IMR-90 (cell line): ENCODE data around the gene PRKCH. TPM values are rescaled to one million over a fixed set of nuclear protein-coding genes. Genes with fewer than 3 reads are reported as not detected.

Experiments
- ATAC-seq: fragments of 200-7000 bp; cut with Tn5 transposase; 2 replicates; pipeline ENCODE4 v1.9.1; 2020; ENCODE audit warnings: low read depth, mild to moderate bottlenecking, moderate library complexity
- BruUV-seq: library from RNA; stranded (reverse); fragments of 400-500 nt; replicated peaks from 2 replicates; lab custom pipeline; 2021; lab: Mats Ljungman, UMichigan
- CTCF ChIA-PET: fragments of 300-600 bp; formaldehyde crosslinking; extraction: SDS; loops from one replicate; lab custom pipeline; 2021; ENCODE audit warnings: antibody characterized with exemption; lab: Yijun Ruan, JAX
- POLR2A ChIA-PET: fragments of 300-600 bp; sonication (Branson Sonifier 250); formaldehyde crosslinking; loops from one replicate; lab custom pipeline; 2022; ENCODE audit warnings: antibody characterized with exemption; ENCODE audit not compliant: unreplicated experiment; lab: Charles Lee
- DNase-seq: peaks from one replicate; pipeline ENCODE4 v3.0.0; 2013
- H2AFZ ChIP-seq: replicated peaks from 2 replicates; pipeline ENCODE3; 2013; ENCODE audit warnings: low read length, mild to moderate bottlenecking; ENCODE audit not compliant: poor library complexity
- H2AK5ac ChIP-seq: 2 replicates; pipeline ENCODE4 v1.6.1; 2013; ENCODE audit warnings: low read depth, low read length, inconsistent platforms
- H2AK9ac ChIP-seq: replicated peaks from 2 replicates; pipeline ENCODE3; 2013; ENCODE audit warnings: mild to moderate bottlenecking, low read depth, low read length, moderate library complexity; ENCODE audit not compliant: poor library complexity
- H2BK120ac ChIP-seq: 2 replicates; pipeline ENCODE4 v1.6.1; 2013; ENCODE audit warnings: low read depth, low read length, inconsistent platforms
- H2BK15ac ChIP-seq: 3 replicates; pipeline ENCODE4 v1.6.1; 2013; ENCODE audit warnings: low read depth, low read length, inconsistent platforms
- H2BK20ac ChIP-seq: 2 replicates; pipeline ENCODE4 v1.6.1; 2013; ENCODE audit warnings: low read depth, mild to moderate bottlenecking, inconsistent platforms, low read length, moderate library complexity
- H2BK5ac ChIP-seq: 2 replicates; pipeline ENCODE4 v1.6.1; 2013; ENCODE audit warnings: mild to moderate bottlenecking, low read depth, low read length, inconsistent platforms; ENCODE audit not compliant: poor library complexity, severe bottlenecking
- H3K14ac ChIP-seq: replicated peaks from 2 replicates; pipeline ENCODE4 v1.6.1; 2013; ENCODE audit warnings: low read depth, low read length, inconsistent platforms
- H3K18ac ChIP-seq: 2 replicates; pipeline ENCODE4 v1.6.1; 2013; ENCODE audit warnings: low read depth, low read length, control low read depth
- H3K23ac ChIP-seq: 2 replicates; pipeline ENCODE4 v1.6.1; 2013; ENCODE audit warnings: low read depth, low read length, inconsistent platforms
- H3K27ac ChIP-seq: 2 replicates; pipeline ENCODE4 v1.5.1; 2013; ENCODE audit warnings: mild to moderate bottlenecking, control low read depth, low read length; ENCODE audit not compliant: insufficient read depth
- H3K27me3 ChIP-seq: 2 replicates; pipeline ENCODE4 v1.6.1; 2013; ENCODE audit warnings: low read length; ENCODE audit not compliant: control insufficient read depth, insufficient read depth
- H3K36me3 ChIP-seq: 2 replicates; pipeline ENCODE4 v1.6.1; 2013; ENCODE audit warnings: low read length, mixed read lengths; ENCODE audit not compliant: control insufficient read depth, insufficient read depth
- H3K4ac ChIP-seq: 2 replicates; pipeline ENCODE4 v1.6.1; 2013; ENCODE audit warnings: low read depth, low read length, inconsistent platforms
- H3K4me1 ChIP-seq: 2 replicates; pipeline ENCODE4 v1.6.1; 2013; ENCODE audit warnings: low read length, mixed read lengths; ENCODE audit not compliant: control insufficient read depth, insufficient read depth
- H3K4me2 ChIP-seq: 2 replicates; pipeline ENCODE4 v1.6.1; 2013; ENCODE audit warnings: low read depth, mild to moderate bottlenecking, control low read depth, low read length, moderate library complexity
- H3K4me3 ChIP-seq: 2 replicates; pipeline ENCODE4 v1.5.1; 2013; ENCODE audit warnings: low read depth, mild to moderate bottlenecking, control low read depth, low read length, moderate library complexity; ENCODE audit not compliant: insufficient read depth
- H3K56ac ChIP-seq: 2 replicates; pipeline ENCODE4 v1.6.1; 2013; ENCODE audit warnings: low read length, inconsistent platforms; ENCODE audit not compliant: insufficient read depth; ENCODE audit errors: extremely low read depth
- H3K79me1 ChIP-seq, 2 experiments: 2 replicates each; pipeline ENCODE4 v1.6.1; 2013; ENCODE audit warnings: low read length in 2 of 2, inconsistent platforms in 1 of 2, low read depth in 1 of 2
- H3K9ac ChIP-seq: 2 replicates; pipeline ENCODE4 v1.6.1; 2013; ENCODE audit warnings: low read depth, low read length, control low read depth
- H3K9me1 ChIP-seq: 2 replicates; pipeline ENCODE4 v1.6.1; 2013; ENCODE audit warnings: low read length, inconsistent platforms; ENCODE audit not compliant: insufficient read depth
- H3K9me3 ChIP-seq: 2 replicates; pipeline ENCODE4 v1.6.1; 2013; ENCODE audit warnings: low read length; ENCODE audit not compliant: control insufficient read depth, insufficient read depth
- H4K20me1 ChIP-seq: 2 replicates; pipeline ENCODE4 v1.6.1; 2013; ENCODE audit warnings: low read length, inconsistent platforms; ENCODE audit not compliant: insufficient read depth
- H4K5ac ChIP-seq: 2 replicates; pipeline ENCODE4 v1.6.1; 2013; ENCODE audit warnings: mild to moderate bottlenecking, low read depth, low read length, control low read depth
- H4K8ac ChIP-seq, 2 experiments: 2 replicates each; pipeline ENCODE4 v1.6.1; 2013; ENCODE audit warnings: low read depth in 2 of 2, low read length in 2 of 2, control low read depth in 1 of 2, inconsistent platforms in 1 of 2
- H4K91ac ChIP-seq: 2 replicates; pipeline ENCODE4 v1.6.1; 2013; ENCODE audit warnings: low read depth, low read length, inconsistent platforms; ENCODE audit not compliant: insufficient read depth
- BHLHE40 ChIP-seq: fragments of 150-350 bp; IDR thresholded peaks from 2 replicates; pipeline ENCODE4 v1.6.1; 2016; ENCODE audit warnings: mild to moderate bottlenecking, low read depth, low read length
- CEBPB ChIP-seq: IDR thresholded peaks from 2 replicates; pipeline ENCODE4 v1.6.1; 2012; ENCODE audit warnings: low read depth, low read length, improper control_type of control experiment
- CHD1 ChIP-seq: IDR thresholded peaks from 2 replicates; pipeline ENCODE4 v1.6.1; 2012; ENCODE audit warnings: low read depth, low read length, improper control_type of control experiment
- ELK1 ChIP-seq: fragments of 150-350 bp; IDR thresholded peaks from 2 replicates; pipeline ENCODE4 v1.6.1; 2016; ENCODE audit warnings: low read depth, mild to moderate bottlenecking, low read length, moderate library complexity, borderline replicate concordance
- FOS ChIP-seq: fragments of 150-350 bp; IDR thresholded peaks from 2 replicates; pipeline ENCODE4 v1.6.1; 2016; ENCODE audit warnings: low read depth, low read length
- MAZ ChIP-seq: IDR thresholded peaks from 2 replicates; pipeline ENCODE4 v1.6.1; 2012; ENCODE audit warnings: low read depth, mild to moderate bottlenecking, low read length, improper control_type of control experiment, moderate library complexity, borderline replicate concordance
- MXI1 ChIP-seq: IDR thresholded peaks from 2 replicates; pipeline ENCODE4 v1.6.1; 2012; ENCODE audit warnings: low read depth, mild to moderate bottlenecking, low read length, moderate library complexity, borderline replicate concordance
- NFE2L2 ChIP-seq: fragments of 150-350 bp; IDR thresholded peaks from 2 replicates; pipeline ENCODE4 v1.6.1; 2016; ENCODE audit warnings: low read depth, mild to moderate bottlenecking, low read length
- POLR2A ChIP-seq: IDR thresholded peaks from 2 replicates; pipeline ENCODE4 v1.6.1; 2012; ENCODE audit warnings: mild to moderate bottlenecking, low read depth, low read length
- RAD21 ChIP-seq: IDR thresholded peaks from 2 replicates; pipeline ENCODE4 v1.6.1; 2012; ENCODE audit warnings: low read length, improper control_type of control experiment
- RCOR1 ChIP-seq: IDR thresholded peaks from 2 replicates; pipeline ENCODE4 v1.6.1; 2012; ENCODE audit warnings: mild to moderate bottlenecking, low read length, improper control_type of control experiment; ENCODE audit not compliant: insufficient replicate concordance
- RFX5 ChIP-seq: IDR thresholded peaks from 2 replicates; pipeline ENCODE4 v1.8.0; 2012; ENCODE audit warnings: low read depth, mild to moderate bottlenecking, low read length, moderate library complexity
- SMC3 ChIP-seq: fragments of 150-350 bp; IDR thresholded peaks from 2 replicates; pipeline ENCODE4 v1.6.1; 2016; ENCODE audit warnings: low read depth, mild to moderate bottlenecking, antibody characterized with exemption, low read length, moderate library complexity
- WGBS, 2 experiments: methylation state at CpG; one replicate each; pipeline versions ENCODE4 v1.1.5 to v1.1.7; 2013; ENCODE audit warnings: missing lambda C conversion rate in 2 of 2; ENCODE audit not compliant: insufficient read length in 1 of 2; ENCODE audit errors: extremely low coverage in 2 of 2; 5-methylcytosine and 5-hydroxymethylcytosine counted together
- dilution Hi-C: fragments of 300-500 bp; cut with HindIII; formaldehyde crosslinking; loops from one replicate; pipeline ENCODE4 v1.14.3; 2018; ENCODE audit warnings: low sequenced_read_pairs; ENCODE audit not compliant: unreplicated experiment
- in situ Hi-C: fragments of 300-500 bp; cut with MboI; formaldehyde crosslinking; loops from 3 replicates; pipeline ENCODE4 v1.14.3; 2019; ENCODE audit warnings: low sequenced_read_pairs, inconsistent platforms, mixed read lengths
- intact Hi-C: fragments of 100-400 bp; cut with micrococcal nuclease; formaldehyde crosslinking; loops from 2 replicates; pipeline ENCODE4 v1.10.0; 2022
- polyA plus RNA-seq, 3 experiments: library from polyadenylated mRNA; depleted of rRNA; stranded (reverse); fragments of >200 nt; gene quantifications; 2 replicates each; pipeline ENCODE4 v1.2.3, GENCODE V29; 2012; ENCODE audit warnings: low replicate concordance in 1 of 3
- total RNA-seq: library from RNA; depleted of rRNA; stranded (reverse); fragments of >200 nt; gene quantifications from 2 replicates; pipeline ENCODE4 v1.2.3, GENCODE V29; 2012
- TF ChIP-seq, protein P1 (sequence below): conservative IDR thresholded peaks from 2 replicates; pipeline ENCODE4 v1.5.1; 2012; ENCODE audit warnings: mild to moderate bottlenecking, low read depth, low read length, improper control_type of control experiment
- TF ChIP-seq, protein P2 (sequence below): fragments of 150-350 bp; IDR thresholded peaks from 2 replicates; pipeline ENCODE4 v1.6.1; 2017; ENCODE audit warnings: mild to moderate bottlenecking, antibody characterized with exemption, low read length, low read depth

Gene PRKCH
- total and polyA plus RNA-seq, 2 of the 4 experiments (the other 2 are of a cell fraction) = 1.6 to 2.3 TPM

DNA sequence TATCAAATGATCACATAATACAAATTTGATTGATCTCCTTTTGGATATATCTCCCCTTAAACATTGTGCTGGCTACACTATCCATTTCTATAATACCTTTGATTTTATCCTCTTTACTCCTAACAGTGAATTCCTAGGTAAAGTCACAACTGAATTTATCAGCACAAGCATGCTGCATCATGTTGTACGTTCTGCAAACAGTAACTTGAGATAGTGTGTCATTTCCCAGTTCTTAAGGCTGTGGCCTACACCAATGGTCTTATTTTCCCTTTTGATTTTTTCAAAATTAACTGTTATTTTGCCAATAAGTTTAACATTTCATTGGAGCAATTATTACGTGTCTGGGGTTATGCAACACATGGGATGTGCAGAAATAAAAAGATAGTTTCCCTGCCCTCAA, 24.8 kb downstream of the PRKCH start:
- no peak overlapping the region for H2AFZ ChIP-seq
- in situ Hi-C loops = no loop called here
- H3K9me1 ChIP-seq = no peaks in the 10 kb centered on the region
- dilution Hi-C loops = no loop called here
- no peak overlapping the region for H2AK9ac ChIP-seq
- H3K14ac ChIP-seq = no peak overlapping the region
- no peak overlapping the region for H3K23ac ChIP-seq
- no peak overlapping the region for H3K4me2 ChIP-seq
- no peak overlapping the region for H3K9ac ChIP-seq
- no peak for TF ChIP-seq NFE2L2
- TF ChIP-seq FOS = no peak
- TF ChIP-seq RCOR1 = no peak
- no peak for TF ChIP-seq SMC3
- no peak for TF ChIP-seq RFX5
- no peak for TF ChIP-seq ELK1
- no peak for TF ChIP-seq BHLHE40
- no peak for TF ChIP-seq CHD1
- no peak for TF ChIP-seq MAZ
- TF ChIP-seq RAD21 = no peak
- TF ChIP-seq POLR2A = no peak
- TF ChIP-seq, protein P1, sequence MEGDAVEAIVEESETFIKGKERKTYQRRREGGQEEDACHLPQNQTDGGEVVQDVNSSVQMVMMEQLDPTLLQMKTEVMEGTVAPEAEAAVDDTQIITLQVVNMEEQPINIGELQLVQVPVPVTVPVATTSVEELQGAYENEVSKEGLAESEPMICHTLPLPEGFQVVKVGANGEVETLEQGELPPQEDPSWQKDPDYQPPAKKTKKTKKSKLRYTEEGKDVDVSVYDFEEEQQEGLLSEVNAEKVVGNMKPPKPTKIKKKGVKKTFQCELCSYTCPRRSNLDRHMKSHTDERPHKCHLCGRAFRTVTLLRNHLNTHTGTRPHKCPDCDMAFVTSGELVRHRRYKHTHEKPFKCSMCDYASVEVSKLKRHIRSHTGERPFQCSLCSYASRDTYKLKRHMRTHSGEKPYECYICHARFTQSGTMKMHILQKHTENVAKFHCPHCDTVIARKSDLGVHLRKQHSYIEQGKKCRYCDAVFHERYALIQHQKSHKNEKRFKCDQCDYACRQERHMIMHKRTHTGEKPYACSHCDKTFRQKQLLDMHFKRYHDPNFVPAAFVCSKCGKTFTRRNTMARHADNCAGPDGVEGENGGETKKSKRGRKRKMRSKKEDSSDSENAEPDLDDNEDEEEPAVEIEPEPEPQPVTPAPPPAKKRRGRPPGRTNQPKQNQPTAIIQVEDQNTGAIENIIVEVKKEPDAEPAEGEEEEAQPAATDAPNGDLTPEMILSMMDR = no peak
- TF ChIP-seq, protein P2, sequence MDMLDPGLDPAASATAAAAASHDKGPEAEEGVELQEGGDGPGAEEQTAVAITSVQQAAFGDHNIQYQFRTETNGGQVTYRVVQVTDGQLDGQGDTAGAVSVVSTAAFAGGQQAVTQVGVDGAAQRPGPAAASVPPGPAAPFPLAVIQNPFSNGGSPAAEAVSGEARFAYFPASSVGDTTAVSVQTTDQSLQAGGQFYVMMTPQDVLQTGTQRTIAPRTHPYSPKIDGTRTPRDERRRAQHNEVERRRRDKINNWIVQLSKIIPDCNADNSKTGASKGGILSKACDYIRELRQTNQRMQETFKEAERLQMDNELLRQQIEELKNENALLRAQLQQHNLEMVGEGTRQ = no peak
- TF ChIP-seq CEBPB = no peak
- no peak for TF ChIP-seq MXI1
- H4K5ac ChIP-seq = no peak overlapping the region
- ChIA-PET POLR2A (no interaction called here), CTCF (no interaction called here)
- no peak overlapping the region for H3K56ac ChIP-seq
- no peak overlapping the region for H3K4me3 ChIP-seq
- H3K27me3 ChIP-seq = peaks cover 28% of the 10 kb centered on the region
- no peak overlapping the region for H4K8ac ChIP-seq
- H4K91ac ChIP-seq = no peak overlapping the region
- H2BK15ac ChIP-seq = no peak overlapping the region
- no peak overlapping the region for H2BK5ac ChIP-seq
- no peak for ATAC-seq
- peaks cover 3% of the 10 kb centered on the region; the same call in 1 of the 2 replicates for H3K9me3 ChIP-seq
- no peaks in the 10 kb centered on the region for H3K79me1 ChIP-seq
- H2AK5ac ChIP-seq = no peak overlapping the region
- no peak overlapping the region for H3K18ac ChIP-seq
- no peak overlapping the region for H3K27ac ChIP-seq
- no peak overlapping the region for H2BK120ac ChIP-seq
- no peaks in the 10 kb centered on the region for H3K36me3 ChIP-seq
- H4K20me1 ChIP-seq = no peaks in the 10 kb centered on the region
- BruUV-seq = no TSS peak
- no peaks in the 10 kb centered on the region for H3K4me1 ChIP-seq
- H3K4ac ChIP-seq = no peak overlapping the region
- WGBS, 2 experiments = no CpG with 5 or more reads among the region's 2 CpGs
- no peak overlapping the region for H2BK20ac ChIP-seq
- intact Hi-C loops = no loop called here
- no peak for DNase-seq
